ENCODE data around the gene HOXD8.

The HOXD8 gene

DNA sequence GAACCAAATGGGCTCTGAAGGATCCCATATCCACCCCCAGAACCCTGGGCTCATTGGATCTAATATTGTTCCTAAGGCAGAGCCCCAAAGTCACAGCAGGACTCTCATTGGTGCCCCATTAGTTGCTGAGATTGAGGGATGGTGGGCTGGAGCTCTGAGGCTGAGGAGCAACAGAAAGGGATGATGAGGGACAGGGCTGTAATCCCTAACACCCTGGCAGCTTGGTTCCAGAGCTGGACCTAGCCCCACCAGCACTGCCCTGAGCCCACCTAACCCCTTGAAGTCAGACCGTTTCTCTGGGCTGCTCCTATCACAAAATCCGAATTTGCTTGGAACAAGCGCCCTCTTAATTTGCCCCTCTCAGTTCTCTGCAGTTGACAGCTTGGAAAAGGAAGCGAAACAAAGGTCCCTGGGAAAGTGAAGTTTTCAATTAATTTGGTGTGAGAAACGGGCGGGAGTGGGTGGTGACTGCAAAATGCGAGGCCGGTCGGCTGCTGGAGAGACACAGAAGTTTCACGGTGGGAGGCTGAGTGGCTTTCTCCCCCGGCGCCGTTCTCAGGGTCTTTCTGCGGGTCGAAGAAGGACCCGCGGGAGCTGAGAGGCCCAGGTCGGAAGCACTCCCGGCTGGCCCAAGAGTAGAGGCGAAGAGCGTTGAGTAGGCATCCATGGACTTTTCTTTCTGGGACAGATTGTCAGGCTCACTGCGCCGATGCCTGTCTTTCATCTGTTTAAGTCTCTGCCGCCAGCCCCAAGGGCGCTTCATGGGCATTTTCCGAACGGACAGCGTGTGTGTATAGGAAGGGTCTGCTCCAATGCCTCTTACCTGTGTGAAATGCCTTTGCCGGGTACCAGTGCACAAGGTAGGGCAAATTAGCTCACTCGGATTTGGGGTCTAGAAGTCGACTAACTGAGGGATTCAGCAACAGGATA lies 37.9 kb upstream of the HOXD8 start:
- DNase-seq = no peak

- DNase-seq = no peak
Observed at GRCh38 chr2:176092270-176093144, 37.0 kb upstream of the HOXD8 start, which contains the start of gene HOXD13. Gene HOXD13, plus strand, starts transcription at chr2:176092721. Its CDS starts 170 bp downstream, at chr2:176092891.

DNA sequence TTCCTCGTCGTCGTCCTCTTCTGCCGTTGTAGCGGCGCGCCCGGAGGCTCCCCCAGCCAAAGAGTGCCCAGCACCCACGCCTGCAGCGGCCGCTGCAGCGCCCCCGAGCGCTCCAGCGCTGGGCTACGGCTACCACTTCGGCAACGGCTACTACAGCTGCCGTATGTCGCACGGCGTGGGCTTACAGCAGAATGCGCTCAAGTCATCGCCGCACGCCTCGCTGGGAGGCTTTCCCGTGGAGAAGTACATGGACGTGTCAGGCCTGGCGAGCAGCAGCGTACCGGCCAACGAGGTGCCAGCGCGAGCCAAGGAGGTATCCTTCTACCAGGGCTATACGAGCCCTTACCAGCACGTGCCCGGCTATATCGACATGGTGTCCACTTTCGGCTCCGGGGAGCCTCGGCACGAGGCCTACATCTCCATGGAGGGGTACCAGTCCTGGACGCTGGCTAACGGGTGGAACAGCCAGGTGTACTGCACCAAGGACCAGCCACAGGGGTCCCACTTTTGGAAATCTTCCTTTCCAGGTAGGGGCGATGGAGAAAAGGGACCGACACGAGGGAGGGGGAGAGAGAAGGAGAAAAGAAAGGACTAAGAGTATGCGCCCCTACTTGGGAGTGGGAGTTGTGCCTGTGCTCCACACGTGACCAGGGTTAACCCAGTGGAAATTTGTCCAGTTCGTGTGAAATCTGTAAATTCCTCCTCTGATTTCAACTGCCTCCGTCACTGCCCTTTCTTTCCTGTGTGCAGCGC lies 36.2 kb upstream of the HOXD8 start:
- DNase-seq = no peak

- no peak for DNase-seq
Observed at GRCh38 chr2:176093898-176094249, 35.6 kb upstream of the HOXD8 start.

DNA sequence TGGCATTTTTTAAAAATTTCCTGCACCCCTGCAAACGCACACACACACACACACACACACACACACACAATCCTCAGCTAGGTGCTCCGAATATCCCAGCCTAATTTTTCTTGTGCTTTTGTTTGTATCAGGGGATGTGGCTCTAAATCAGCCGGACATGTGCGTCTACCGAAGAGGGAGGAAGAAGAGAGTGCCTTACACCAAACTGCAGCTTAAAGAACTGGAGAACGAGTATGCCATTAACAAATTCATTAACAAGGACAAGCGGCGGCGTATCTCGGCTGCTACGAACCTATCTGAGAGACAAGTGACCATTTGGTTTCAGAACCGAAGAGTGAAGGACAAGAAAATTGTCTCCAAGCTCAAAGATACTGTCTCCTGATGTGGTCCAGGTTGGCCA lies 35.2 kb upstream of the HOXD8 start:
- no peak for DNase-seq

DNA sequence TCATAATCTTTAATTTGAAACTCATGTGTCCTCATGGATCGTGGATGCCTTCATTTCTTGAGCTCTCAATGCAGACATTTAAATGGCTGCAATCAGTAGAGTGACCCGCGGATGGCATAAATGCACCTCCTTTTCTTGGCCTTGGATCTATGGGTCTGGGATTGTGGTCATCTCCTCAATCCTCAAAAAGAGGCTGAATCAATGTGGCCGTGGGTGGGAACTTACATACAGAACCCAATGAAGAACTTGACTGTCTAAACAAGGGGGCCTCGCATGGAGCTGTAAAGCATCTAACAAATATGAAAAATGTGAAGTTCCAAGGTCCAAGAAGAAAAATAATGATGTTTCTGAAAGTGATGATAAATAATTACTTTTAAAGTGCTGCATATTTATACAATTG lies 34.1 kb upstream of the HOXD8 start:
- no peak for DNase-seq

DNA sequence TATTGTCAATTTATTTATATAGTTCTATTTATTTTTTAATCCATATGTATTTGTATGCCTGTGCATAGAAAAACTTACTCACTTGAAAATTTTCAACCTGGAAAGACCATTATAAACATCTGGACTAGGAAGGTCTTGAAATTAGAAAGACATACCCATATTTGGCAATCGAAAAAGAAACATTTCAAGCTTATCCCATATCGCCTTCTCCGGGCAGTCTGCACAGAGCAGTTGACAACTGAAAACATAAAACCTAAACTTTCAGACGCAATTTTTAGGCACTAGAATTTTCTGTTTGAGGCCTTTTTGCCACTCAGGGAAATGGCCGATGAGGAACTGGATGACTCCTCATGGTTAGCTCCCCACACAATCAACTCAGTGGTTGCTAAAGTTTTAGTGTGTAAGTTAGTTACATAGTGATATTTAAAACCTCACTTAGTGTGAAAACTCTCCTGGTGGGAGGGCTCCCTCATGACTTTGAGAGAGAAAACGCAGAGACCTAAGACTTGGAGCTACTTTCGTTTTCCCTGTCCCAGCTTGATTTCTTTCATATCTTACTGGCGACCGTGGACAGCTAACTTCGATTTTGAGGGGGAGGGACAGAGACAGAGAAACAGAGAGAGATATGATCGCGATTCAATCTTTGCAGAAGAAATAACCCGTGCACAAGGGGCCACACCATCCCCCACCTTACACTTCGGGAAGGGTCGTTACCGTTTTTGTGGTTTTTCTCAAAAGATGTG lies 33.1 kb upstream of the HOXD8 start:
- no peak for DNase-seq

DNA sequence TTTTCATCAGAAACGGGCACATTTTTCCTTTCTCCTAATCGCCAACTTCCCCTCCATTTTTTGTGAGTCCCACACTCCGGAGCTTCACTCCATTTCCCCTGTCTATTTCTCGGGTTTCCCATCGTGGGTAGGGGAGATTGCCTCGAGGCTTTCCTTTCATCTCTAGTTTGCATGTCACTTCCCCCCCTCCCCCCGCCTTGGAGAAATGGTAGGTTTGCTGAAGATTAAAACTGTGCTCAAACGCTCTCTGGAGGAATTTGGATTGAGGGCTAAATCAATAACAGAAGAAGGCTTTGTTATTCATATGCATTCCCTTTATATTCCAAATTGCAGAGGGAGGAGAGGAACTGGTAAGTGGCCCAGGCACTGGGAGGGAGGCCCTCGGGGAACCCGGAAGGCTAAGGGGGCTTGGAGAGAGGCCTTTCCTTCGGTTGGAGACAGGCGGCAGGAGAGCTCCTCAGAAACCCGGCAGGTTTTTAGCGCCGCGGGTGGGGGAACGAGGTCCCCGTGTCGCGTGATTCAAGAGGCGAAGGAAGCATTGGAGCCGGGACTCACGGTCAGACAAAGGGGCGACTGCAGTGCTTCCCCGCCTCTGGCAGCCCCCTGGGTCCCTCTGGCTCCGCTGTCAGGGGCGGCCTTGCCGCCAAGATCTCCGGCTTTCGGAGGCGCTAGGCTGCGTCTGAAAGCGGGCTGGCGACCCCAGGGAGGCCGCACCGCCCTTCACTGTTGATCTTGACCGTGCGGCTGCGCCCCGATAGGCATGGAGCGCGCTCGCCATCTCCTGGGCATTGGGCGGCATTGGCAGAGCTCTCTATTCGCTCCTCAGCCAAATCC lies 32.3 kb upstream of the HOXD8 start:
- DNase-seq = peak; percentile 57

GRCh38 chr2:176097820-176098365 lies 31.6 kb upstream of the HOXD8 start:
- DNase-seq = no peak

DNA sequence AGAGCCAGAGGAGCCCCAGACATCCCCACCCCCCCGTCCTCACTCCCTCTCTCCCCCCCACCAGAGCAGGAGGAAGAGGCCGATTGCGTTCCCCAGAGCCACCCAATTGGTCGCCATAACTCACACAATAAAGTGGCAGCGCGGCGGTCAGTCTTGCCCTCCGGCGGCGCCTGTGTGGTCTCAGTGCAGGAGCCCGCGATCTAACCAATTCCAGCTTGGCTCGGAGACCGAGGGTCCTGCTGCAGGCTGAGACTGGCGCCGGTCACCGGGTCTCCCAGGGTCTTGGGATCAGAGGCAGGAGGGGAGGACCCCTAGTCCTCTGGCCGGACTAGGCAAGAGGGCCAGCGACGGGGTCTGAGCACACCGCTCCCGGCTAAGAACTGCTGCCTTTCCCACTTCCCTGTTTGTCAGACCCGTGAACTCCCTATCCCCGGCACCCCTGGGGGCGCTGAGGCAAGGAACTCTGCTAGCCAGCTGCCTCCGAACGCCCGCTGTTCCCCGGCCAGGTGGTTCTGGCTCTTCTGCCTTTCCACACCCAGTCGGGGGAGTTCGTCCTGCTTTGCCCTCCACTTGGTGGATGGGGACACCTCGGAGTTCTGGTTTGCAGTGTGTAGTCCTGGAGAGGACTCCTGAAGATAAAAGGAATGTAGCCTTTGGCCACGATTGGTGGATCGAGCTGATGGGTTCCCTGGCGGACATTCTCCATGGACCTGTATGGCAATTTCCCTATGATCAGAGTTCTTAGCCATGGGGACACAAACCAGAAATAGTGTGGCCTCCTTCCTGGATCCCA lies 30.9 kb upstream of the HOXD8 start:
- DNase-seq = no peak

DNA sequence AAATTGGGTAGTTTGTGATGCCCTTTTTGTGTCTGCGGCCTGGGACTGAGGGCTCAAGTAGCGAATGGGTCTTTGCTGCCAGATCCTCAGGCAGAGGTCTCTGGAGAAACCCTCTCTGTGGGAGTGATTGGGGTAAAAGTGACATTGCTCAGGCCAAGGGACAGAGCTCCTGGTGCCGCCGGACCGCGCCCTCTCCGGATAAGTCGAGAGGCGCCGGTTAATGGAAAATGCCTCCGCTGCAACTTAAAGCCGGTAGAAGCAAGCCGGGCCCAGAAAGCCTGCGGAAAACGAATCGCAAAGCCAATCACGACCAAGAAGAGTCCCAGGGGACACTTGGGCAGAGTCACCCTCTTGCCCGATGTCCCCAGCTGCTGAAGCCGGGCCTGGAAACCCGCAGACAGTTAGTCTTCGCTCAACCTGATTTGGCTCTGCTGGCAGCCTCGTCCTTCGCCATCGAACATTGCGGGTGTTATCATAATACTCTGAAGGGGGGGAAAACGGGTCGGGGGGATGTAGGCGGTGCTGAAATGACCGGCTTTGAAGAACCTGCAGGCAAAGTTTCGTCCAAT lies 30.3 kb upstream of the HOXD8 start:
- no peak for DNase-seq

DNA sequence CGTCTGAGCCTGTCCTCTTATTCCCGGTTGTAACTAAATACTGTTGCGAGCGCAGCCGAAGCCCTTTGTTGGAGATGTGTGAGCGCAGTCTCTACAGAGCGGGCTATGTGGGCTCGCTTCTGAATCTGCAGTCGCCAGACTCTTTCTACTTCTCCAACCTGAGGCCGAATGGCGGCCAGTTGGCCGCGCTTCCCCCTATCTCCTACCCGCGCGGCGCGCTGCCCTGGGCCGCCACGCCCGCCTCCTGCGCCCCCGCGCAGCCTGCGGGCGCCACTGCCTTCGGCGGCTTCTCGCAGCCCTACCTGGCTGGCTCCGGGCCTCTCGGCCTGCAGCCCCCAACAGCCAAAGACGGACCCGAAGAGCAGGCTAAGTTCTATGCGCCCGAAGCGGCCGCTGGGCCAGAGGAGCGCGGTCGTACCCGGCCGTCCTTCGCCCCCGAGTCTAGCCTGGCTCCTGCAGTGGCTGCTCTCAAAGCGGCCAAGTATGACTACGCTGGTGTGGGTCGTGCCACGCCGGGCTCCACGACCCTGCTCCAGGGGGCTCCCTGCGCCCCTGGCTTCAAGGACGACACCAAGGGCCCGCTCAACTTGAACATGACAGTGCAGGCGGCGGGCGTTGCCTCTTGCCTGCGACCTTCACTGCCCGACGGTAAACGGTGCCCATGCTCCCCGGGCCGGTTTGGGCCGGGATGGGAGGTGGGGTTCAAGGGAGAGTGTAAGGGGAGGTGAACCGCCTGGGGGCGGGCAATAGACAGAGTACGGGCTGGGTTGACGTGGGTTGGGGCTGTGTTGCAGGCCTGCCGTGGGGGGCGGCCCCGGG lies 29.6 kb upstream of the HOXD8 start, which contains the start of gene HOXD12:
Gene HOXD12, plus strand, starts transcription at position 68 of the 819 bp plus-strand sequence. Its CDS starts 7 bp downstream, at position 75.
- no peak for DNase-seq

DNA sequence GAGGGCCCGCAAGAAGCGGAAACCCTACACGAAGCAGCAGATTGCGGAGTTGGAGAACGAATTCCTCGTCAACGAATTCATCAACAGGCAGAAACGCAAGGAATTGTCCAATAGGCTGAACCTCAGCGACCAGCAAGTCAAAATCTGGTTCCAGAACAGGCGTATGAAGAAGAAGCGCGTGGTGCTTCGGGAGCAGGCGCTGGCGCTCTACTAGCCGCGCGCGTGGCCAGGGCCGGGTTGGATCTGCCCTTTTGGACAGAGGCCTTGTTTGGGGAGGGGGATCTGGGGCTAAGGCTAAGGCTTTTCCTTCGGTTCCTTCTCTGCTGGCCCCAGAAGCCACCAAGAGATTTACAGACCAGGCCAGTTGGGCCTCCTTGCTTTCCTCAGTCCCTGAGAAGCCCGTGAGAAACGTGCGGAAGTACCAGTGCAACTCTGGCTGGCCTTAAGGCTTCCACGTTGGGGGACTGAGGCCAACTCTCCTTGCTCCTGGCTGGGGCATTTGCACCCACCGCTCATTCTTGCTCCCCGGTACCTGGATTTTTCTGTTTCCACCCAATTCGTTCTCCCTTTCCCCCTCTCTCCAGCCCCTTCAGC lies 28.9 kb upstream of the HOXD8 start:
- DNase-seq = no peak

DNA sequence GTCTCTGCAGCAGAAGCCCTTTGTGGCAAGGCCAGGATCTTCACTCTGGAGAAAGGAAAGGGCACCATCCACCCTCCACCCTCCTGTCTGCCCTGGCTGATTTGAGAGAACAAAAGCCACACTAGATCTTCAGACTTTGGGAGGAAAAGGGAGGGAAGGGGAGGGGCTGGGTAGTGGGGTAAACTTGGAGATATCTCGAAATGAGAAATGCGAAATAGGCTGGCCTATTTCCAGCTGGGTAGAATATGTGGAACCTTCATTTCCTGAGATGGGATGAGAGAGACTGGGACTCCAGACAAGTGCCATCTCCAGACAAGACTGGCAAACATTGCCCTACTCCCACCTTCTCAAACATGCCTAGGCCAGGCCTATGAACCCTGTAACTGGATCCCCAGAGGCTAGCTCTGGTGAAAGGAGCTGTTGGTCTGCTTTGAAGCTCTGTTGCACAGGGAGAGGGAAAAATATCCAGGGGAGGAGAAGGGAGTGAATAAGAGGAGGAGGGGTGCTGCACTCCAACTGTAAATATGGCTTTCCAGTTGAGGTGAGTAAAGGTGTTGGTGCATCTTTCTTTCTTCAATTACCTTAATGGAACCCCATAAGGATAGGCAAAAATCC lies 28.2 kb upstream of the HOXD8 start:
- no peak for DNase-seq

- DNase-seq = no peak
Observed at GRCh38 chr2:176101842-176102241, 27.7 kb upstream of the HOXD8 start.

GRCh38 chr2:176102309-176102866 lies 27.1 kb upstream of the HOXD8 start:
- DNase-seq = no peak

DNA sequence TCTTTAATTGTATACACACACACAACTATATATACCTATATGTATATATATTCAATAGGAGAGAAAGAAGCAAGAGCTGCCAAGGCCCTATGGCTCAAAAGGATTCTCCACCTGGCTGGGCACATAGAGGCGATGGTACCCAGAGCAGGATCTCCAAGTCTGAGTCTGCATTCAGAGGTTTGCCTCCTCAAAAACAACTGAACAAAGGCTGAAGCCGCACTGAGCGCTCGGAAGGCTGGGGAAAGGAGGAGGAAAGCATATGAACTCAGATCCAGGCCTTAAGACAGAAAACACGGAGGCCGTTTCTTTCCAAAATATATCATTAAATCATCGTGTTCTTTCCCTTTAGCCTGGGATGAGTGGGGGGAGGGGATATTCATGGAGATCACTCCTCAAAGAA lies 26.3 kb upstream of the HOXD8 start:
- DNase-seq = no peak
